22Rv1 (cell line): ENCODE results near the gene PDE10A.

Experiments
- ZFX ChIP-seq: fragments of 450-650 bp; IDR thresholded peaks from 2 replicates; pipeline ENCODE4 v1.6.1; 2017; ENCODE audit warnings: antibody characterized with exemption, borderline replicate concordance
- TF ChIP-seq, protein P1 (sequence below): fragments of 450-650 bp; IDR thresholded peaks from 2 replicates; pipeline ENCODE4 v1.5.1; 2017; ENCODE audit warnings: mild to moderate bottlenecking

DNA sequence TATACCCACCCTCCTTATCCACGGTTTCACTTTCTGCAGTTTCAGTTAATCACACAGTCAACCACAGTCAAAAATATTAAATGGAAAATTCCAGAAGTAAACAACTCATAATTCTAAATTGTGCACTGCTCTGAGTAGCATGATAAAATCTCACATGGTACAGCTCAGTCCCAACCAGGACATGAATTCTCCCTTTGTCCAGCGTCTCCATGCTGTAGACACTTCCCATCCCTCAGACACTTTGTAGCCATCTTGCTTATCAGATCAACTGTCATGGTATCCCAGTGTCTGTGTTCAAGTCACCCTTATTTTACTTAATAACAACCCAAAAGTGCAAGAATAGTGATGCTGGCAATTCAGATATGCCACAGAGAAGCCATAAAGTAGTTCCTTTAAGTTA is 94.7 kb downstream of the PDE10A start:
- TF ChIP-seq, protein P1, sequence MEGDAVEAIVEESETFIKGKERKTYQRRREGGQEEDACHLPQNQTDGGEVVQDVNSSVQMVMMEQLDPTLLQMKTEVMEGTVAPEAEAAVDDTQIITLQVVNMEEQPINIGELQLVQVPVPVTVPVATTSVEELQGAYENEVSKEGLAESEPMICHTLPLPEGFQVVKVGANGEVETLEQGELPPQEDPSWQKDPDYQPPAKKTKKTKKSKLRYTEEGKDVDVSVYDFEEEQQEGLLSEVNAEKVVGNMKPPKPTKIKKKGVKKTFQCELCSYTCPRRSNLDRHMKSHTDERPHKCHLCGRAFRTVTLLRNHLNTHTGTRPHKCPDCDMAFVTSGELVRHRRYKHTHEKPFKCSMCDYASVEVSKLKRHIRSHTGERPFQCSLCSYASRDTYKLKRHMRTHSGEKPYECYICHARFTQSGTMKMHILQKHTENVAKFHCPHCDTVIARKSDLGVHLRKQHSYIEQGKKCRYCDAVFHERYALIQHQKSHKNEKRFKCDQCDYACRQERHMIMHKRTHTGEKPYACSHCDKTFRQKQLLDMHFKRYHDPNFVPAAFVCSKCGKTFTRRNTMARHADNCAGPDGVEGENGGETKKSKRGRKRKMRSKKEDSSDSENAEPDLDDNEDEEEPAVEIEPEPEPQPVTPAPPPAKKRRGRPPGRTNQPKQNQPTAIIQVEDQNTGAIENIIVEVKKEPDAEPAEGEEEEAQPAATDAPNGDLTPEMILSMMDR = no peak
- no peak for TF ChIP-seq ZFX
